CD14-positive monocyte (primary cell): Measurements from ENCODE around the gene PRR13. TPM values are rescaled to one million over a fixed set of nuclear protein-coding genes. Genes with fewer than 3 reads are reported as not detected.
A peak's percentile ranks its signal among the peaks of the same experiment; 100 is the strongest.
"Not testable (repeated sequence)": the region's sequence is repeated elsewhere in the genome, so short reads cannot be mapped to it uniquely, and the experiment has no call there.

Experiments
- DNase-seq, 3 donors: peaks; one replicate each; pipeline ENCODE4 v3.0.0-alpha.2; 2011 to 2022
- H2AFZ ChIP-seq: 2 replicates; pipeline ENCODE4 v1.6.0; 2012; ENCODE audit warnings: mild to moderate bottlenecking, low read depth, low read length, inconsistent platforms; ENCODE audit not compliant: insufficient read depth, poor library complexity, severe bottlenecking
- H3K27ac ChIP-seq, 2 donors: 1 replicate in 1 of 2; 2 replicates in 1 of 2; pipeline ENCODE4 v1.5.1; 2012 to 2013; ENCODE audit warnings: low read length in 2 of 2, control low read depth in 1 of 2, inconsistent platforms in 1 of 2, low read depth in 1 of 2, mild to moderate bottlenecking in 1 of 2
- H3K27me3 ChIP-seq, 2 donors: one replicate each; pipeline versions ENCODE4 v1.6.0 to v1.6.1; 2011 to 2013; ENCODE audit warnings: low read length in 2 of 2; ENCODE audit not compliant: control insufficient read depth in 2 of 2, insufficient read depth in 2 of 2
- H3K36me3 ChIP-seq, 2 donors: replicated peaks in 1 of 2; 1 replicate in 1 of 2; 2 replicates in 1 of 2; pipeline versions ENCODE4 v1.5.1 to v1.6.1; 2012 to 2013; ENCODE audit warnings: low read length in 2 of 2, control low read depth in 1 of 2, inconsistent platforms in 1 of 2, mild to moderate bottlenecking in 1 of 2; ENCODE audit not compliant: insufficient read depth in 2 of 2, control insufficient read depth in 1 of 2
- H3K4me1 ChIP-seq, 2 donors: 1 replicate in 1 of 2; 2 replicates in 1 of 2; pipeline versions ENCODE4 v1.5.1 to v1.6.1; 2012 to 2013; ENCODE audit warnings: low read length in 2 of 2, control low read depth in 1 of 2, inconsistent platforms in 1 of 2, mild to moderate bottlenecking in 1 of 2, moderate library complexity in 1 of 2; ENCODE audit not compliant: insufficient read depth in 2 of 2, control insufficient read depth in 1 of 2
- H3K4me2 ChIP-seq: replicated peaks from 2 replicates; pipeline ENCODE3; 2012; ENCODE audit warnings: low read length, moderate library complexity, mild to moderate bottlenecking; ENCODE audit not compliant: poor library complexity, severe bottlenecking; ENCODE audit errors: extremely low read depth
- H3K4me3 ChIP-seq, 3 experiments: fragments of 200-600 bp in 1 of 3; sonication (generic) in 1 of 3; replicated peaks in 1 of 3; 1 replicate in 2 of 3; 2 replicates in 1 of 3; pipeline ENCODE4 v1.5.1; 2011 to 2013; ENCODE audit warnings: low read length in 3 of 3, mild to moderate bottlenecking in 3 of 3, control low read depth in 2 of 3, low read depth in 2 of 3, inconsistent platforms in 1 of 3, moderate library complexity in 1 of 3
- H3K79me2 ChIP-seq: 2 replicates; pipeline ENCODE4 v1.6.0; 2012; ENCODE audit warnings: mild to moderate bottlenecking, control low read depth, inconsistent platforms, low read length, moderate library complexity; ENCODE audit not compliant: insufficient read depth
- H3K9ac ChIP-seq: 2 replicates; pipeline ENCODE4 v1.6.0; 2017; ENCODE audit warnings: low read length, mild to moderate bottlenecking; ENCODE audit not compliant: insufficient read depth, poor library complexity, severe bottlenecking
- H3K9me3 ChIP-seq, 2 donors: replicated peaks in 1 of 2; 1 replicate in 1 of 2; 2 replicates in 1 of 2; pipeline versions ENCODE4 v1.5.1 to v1.6.1; 2012 to 2013; ENCODE audit warnings: low read length in 2 of 2, control low read depth in 1 of 2; ENCODE audit not compliant: control insufficient read depth in 1 of 2, insufficient read depth in 1 of 2
- H4K20me1 ChIP-seq: 2 replicates; pipeline ENCODE4 v1.6.0; 2012; ENCODE audit warnings: mild to moderate bottlenecking, low read length, control low read depth, moderate library complexity; ENCODE audit not compliant: insufficient read depth
- H3K27ac Mint-ChIP-seq, 7 donors: one replicate each; pipeline ENCODE4 v1.8.0; 2020; ENCODE audit warnings: mild to moderate bottlenecking in 7 of 7, mixed read lengths in 7 of 7, moderate library complexity in 6 of 7, inconsistent platforms in 2 of 7
- H3K27me3 Mint-ChIP-seq, 3 donors: one replicate each; pipeline ENCODE4 v1.8.0; 2021 to 2022; ENCODE audit warnings: low read depth in 3 of 3, mild to moderate bottlenecking in 3 of 3, mixed read lengths in 3 of 3, moderate library complexity in 3 of 3, inconsistent platforms in 1 of 3
- H3K36me3 Mint-ChIP-seq, 2 donors: one replicate each; pipeline ENCODE4 v1.8.0; 2020; ENCODE audit warnings: mixed read lengths in 2 of 2, inconsistent platforms in 1 of 2, mild to moderate bottlenecking in 1 of 2
- H3K4me1 Mint-ChIP-seq: one replicate; pipeline ENCODE4 v1.8.0; 2020; ENCODE audit warnings: mild to moderate bottlenecking, mixed read lengths
- H3K4me3 Mint-ChIP-seq, 2 donors: one replicate each; pipeline ENCODE4 v1.8.0; 2020; ENCODE audit warnings: mild to moderate bottlenecking in 2 of 2, mixed read lengths in 2 of 2, moderate library complexity in 1 of 2
- H3K9me3 Mint-ChIP-seq, 7 donors: one replicate each; pipeline ENCODE4 v1.8.0; 2020 to 2022; ENCODE audit warnings: mixed read lengths in 7 of 7, mild to moderate bottlenecking in 6 of 7, moderate library complexity in 6 of 7, inconsistent platforms in 2 of 7
- WGBS: methylation state at CpG from one replicate; pipeline ENCODE4 v1.1.5; 2013; ENCODE audit warnings: missing lambda C conversion rate; ENCODE audit not compliant: insufficient coverage; 5-methylcytosine and 5-hydroxymethylcytosine counted together
- intact Hi-C, 2 donors: fragments of 100-400 bp; cut with micrococcal nuclease; formaldehyde crosslinking; loops; one replicate each; pipeline versions ENCODE4 v1.15.0 to v1.15.1; 2023
- polyA plus RNA-seq, 3 donors: library from polyadenylated mRNA; depleted of rRNA in 1 of 3; unstranded in 2 of 3; stranded (reverse) in 1 of 3; fragments of 300-500 nt in 2 of 3; fragments of >200 nt in 1 of 3; fragmentation: Illumina TruSeq in 2 of 3; gene quantifications; 1 replicate in 2 of 3; 2 replicates in 1 of 3; pipeline ENCODE4 v1.2.3, GENCODE V29; 2012 to 2021
- TF ChIP-seq, protein P1 (sequence below): fragments of 200-600 bp; IDR thresholded peaks from one replicate; pipeline ENCODE4 v1.8.0; 2022; ENCODE audit warnings: antibody characterized with exemption, mild to moderate bottlenecking

The PRR13 gene
- polyA plus RNA-seq, 3 donors, result 172 to 670 (median 591) TPM

DNA sequence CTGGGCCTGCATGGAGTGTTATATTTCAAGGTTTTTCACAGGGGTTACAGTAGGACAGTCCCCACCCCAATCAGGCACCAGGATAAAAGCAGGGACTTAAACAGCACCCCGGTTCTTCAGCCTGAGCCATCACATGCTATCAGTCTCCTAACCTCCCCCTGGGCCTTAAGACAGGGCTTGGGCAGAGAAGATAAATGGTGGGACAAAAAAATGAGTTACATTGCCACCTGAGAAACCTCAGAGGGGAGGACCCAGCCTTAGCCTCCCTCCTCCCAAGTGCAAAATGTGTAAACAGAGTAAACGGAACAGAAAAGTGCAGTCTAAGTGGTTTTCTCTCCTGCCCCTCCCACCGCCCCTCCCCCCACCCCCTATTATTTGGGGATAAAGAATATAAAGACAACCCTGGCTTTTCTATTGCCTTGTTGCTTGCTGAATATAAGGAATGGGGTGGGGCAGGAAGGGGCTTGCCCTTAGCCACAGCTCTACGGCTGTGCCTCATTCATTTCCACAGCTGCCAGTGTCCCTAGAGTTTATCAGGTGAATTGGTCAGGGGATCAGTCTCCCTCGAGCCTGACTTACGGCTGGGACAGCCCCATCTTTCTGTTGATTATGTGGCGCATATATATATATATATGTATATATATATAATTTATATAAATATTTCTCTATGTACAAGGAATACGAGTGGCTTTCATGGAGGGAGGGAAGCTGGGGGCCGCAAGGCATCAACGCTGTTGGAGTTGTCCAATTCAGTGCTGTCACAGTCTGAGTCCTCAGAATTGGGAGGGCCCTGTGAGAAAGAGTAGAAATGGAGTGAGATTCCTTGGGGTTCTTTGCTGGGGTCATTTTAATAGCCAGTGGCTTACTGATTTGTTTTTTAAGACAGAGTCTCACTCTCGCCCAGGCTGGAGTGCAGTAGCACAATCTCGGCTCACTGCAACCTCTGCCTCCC is 39.2 kb downstream of the PRR13 start:
- peaks cover 95% of the 10 kb centered on the region for H4K20me1 ChIP-seq
- H3K27me3 ChIP-seq, result no peaks in the 10 kb centered on the region
- H3K4me3 ChIP-seq, result no peak overlapping the region
- Mint-ChIP-seq H3K9me3 (peaks cover 0 to 1% (median 0%) of the 10 kb centered on the region in 7 donors), H3K36me3 (peaks cover 67 to 79% of the 10 kb centered on the region in 2 donors), H3K27me3 (peaks cover 0 to 2% (median 1%) of the 10 kb centered on the region in 3 donors), H3K4me1 (no peaks in the 10 kb centered on the region), H3K4me3 (no peak overlapping the region), H3K27ac (peak overlapping the region in 2 of 7 donors; percentile 53 to 54)
- no peak overlapping the region for H2AFZ ChIP-seq
- H3K36me3 ChIP-seq, result peaks cover 83 to 100% of the 10 kb centered on the region in 2 donors
- WGBS, result no CpG with 5 or more reads among the region's 12 CpGs
- TF ChIP-seq, protein P1, sequence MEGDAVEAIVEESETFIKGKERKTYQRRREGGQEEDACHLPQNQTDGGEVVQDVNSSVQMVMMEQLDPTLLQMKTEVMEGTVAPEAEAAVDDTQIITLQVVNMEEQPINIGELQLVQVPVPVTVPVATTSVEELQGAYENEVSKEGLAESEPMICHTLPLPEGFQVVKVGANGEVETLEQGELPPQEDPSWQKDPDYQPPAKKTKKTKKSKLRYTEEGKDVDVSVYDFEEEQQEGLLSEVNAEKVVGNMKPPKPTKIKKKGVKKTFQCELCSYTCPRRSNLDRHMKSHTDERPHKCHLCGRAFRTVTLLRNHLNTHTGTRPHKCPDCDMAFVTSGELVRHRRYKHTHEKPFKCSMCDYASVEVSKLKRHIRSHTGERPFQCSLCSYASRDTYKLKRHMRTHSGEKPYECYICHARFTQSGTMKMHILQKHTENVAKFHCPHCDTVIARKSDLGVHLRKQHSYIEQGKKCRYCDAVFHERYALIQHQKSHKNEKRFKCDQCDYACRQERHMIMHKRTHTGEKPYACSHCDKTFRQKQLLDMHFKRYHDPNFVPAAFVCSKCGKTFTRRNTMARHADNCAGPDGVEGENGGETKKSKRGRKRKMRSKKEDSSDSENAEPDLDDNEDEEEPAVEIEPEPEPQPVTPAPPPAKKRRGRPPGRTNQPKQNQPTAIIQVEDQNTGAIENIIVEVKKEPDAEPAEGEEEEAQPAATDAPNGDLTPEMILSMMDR, result no peak
- H3K4me2 ChIP-seq, result no peak overlapping the region
- intact Hi-C loops, result no loop called here
- no peak for DNase-seq
- H3K4me1 ChIP-seq, result no peaks in the 10 kb centered on the region
- peaks cover 26% of the 10 kb centered on the region for H3K79me2 ChIP-seq
- H3K9me3 ChIP-seq, result no peaks in the 10 kb centered on the region
- no peak overlapping the region for H3K27ac ChIP-seq
- H3K9ac ChIP-seq, result no peak overlapping the region

- H3K27me3 Mint-ChIP-seq, result not testable (repeated sequence)
These were observed 39.9 kb downstream of the PRR13 start for GRCh38 chr12:53481458-53481857.

More at GRCh38 chr12:53481458-53481857, 39.9 kb downstream of the PRR13 start:
- H3K9ac ChIP-seq, H3K27me3 ChIP-seq, H3K4me1 ChIP-seq, H2AFZ ChIP-seq, H3K9me3 Mint-ChIP-seq, H3K4me3 ChIP-seq, intact Hi-C loops, H3K4me1 Mint-ChIP-seq, H3K9me3 ChIP-seq, H3K4me3 Mint-ChIP-seq, DNase-seq, H3K4me2 ChIP-seq: not testable (repeated sequence)
- Histone ChIP-seq H4K20me1 (peaks cover 95% of the 10 kb centered on the region), H3K79me2 (peaks cover 19% of the 10 kb centered on the region), H3K36me3 (peaks cover 83 to 100% of the 10 kb centered on the region in 2 donors), H3K27ac (peak overlapping the region in 1 of 2 donors; percentile 51)
- 98% methylated on average over 5 of the region's 6 CpGs for WGBS
- Mint-ChIP-seq H3K27ac (peak overlapping the region in 2 of 7 donors; percentile 53 to 54), H3K36me3 (peaks cover 62 to 76% of the 10 kb centered on the region in 2 donors)
